CD4-positive, alpha-beta T cell (primary cell): Measurements from ENCODE around the gene CDS2. TPM values are rescaled to one million over a fixed set of nuclear protein-coding genes. Genes with fewer than 3 reads are reported as not detected.

ENCODE experiments used
- ATAC-seq: fragments of 200-7000 bp; cut with Tn5 transposase; one replicate; pipeline ENCODE4 v1.10.0; 2022; ENCODE audit warnings: mild to moderate bottlenecking; ENCODE audit not compliant: poor library complexity
- CTCF ChIA-PET: fragments of 350-600 bp; sonication (Branson Sonifier 250); formaldehyde crosslinking; loops from one replicate; lab custom pipeline; 2021; ENCODE audit warnings: antibody characterized with exemption, inconsistent platforms; lab: Charles Lee
- POLR2A ChIA-PET: fragments of 350-600 bp; sonication (Branson Sonifier 250); formaldehyde crosslinking; loops from one replicate; lab custom pipeline; 2021; ENCODE audit warnings: antibody characterized with exemption, inconsistent platforms; lab: Charles Lee
- DNase-seq, 14 experiments: peaks; one replicate each; pipeline ENCODE4 v3.0.0-alpha.2; 2013 to 2020; ENCODE audit warnings: mixed read lengths in 2 of 14
- H3K27ac ChIP-seq, 2 donors: one replicate each; pipeline versions ENCODE4 v1.5.1 to v1.7.0; 2013; ENCODE audit warnings: low read length in 2 of 2, low read depth in 1 of 2, mild to moderate bottlenecking in 1 of 2
- H3K27me3 ChIP-seq, 2 experiments: 1 replicate in 1 of 2; 2 replicates in 1 of 2; pipeline versions ENCODE4 v1.6.1 to v1.7.0; 2013; ENCODE audit warnings: low read length in 2 of 2, control low read depth in 1 of 2, mild to moderate bottlenecking in 1 of 2, moderate library complexity in 1 of 2; ENCODE audit not compliant: insufficient read depth in 2 of 2, control insufficient read depth in 1 of 2
- H3K36me3 ChIP-seq: one replicate; pipeline ENCODE4 v1.6.1; 2013; ENCODE audit warnings: low read length, control low read depth; ENCODE audit not compliant: insufficient read depth
- H3K4me1 ChIP-seq: one replicate; pipeline ENCODE4 v1.6.1; 2013; ENCODE audit warnings: low read length, control low read depth; ENCODE audit not compliant: insufficient read depth
- H3K4me3 ChIP-seq: one replicate; pipeline ENCODE4 v1.5.1; 2013; ENCODE audit warnings: mild to moderate bottlenecking, low read length, moderate library complexity
- H3K9me3 ChIP-seq, 2 experiments: 1 replicate in 1 of 2; 2 replicates in 1 of 2; pipeline versions ENCODE4 v1.6.1 to v1.7.0; 2013; ENCODE audit warnings: low read length in 2 of 2, mild to moderate bottlenecking in 2 of 2, control low read depth in 1 of 2, moderate library complexity in 1 of 2; ENCODE audit not compliant: control insufficient read depth in 1 of 2, insufficient read depth in 1 of 2
- H3K27ac Mint-ChIP-seq: one replicate; pipeline ENCODE4 v1.8.0; 2020; ENCODE audit warnings: mixed read lengths
- H3K27me3 Mint-ChIP-seq: one replicate; pipeline ENCODE4 v1.8.0; 2021; ENCODE audit warnings: mixed read lengths
- H3K36me3 Mint-ChIP-seq: one replicate; pipeline ENCODE4 v1.8.0; 2021; ENCODE audit warnings: low read depth, mixed read lengths
- H3K4me1 Mint-ChIP-seq: one replicate; pipeline ENCODE4 v1.8.0; 2021; ENCODE audit warnings: low read depth, mixed read lengths
- H3K4me3 Mint-ChIP-seq: one replicate; pipeline ENCODE4 v1.8.0; 2020; ENCODE audit warnings: mild to moderate bottlenecking, mixed read lengths
- H3K9me3 Mint-ChIP-seq: one replicate; pipeline ENCODE4 v1.8.0; 2020; ENCODE audit warnings: mixed read lengths
- intact Hi-C, 2 experiments: fragments of 100-400 bp; cut with DNase I in 1 of 2; cut with micrococcal nuclease in 1 of 2; formaldehyde crosslinking; loops; one replicate each; pipeline versions ENCODE4 v1.15.1 to v1.9.0; 2023 to 2025; cut with DNase I, micrococcal nuclease
- total RNA-seq, 174 experiments: library from RNA in 2 of 174; stranded (reverse) in 2 of 174; gene quantifications; one replicate each; pipeline ENCODE4 v1.2.3 and lab custom pipeline; 2021 to 2026
- TF ChIP-seq, protein P1 (sequence below): fragments of 200-600 bp; IDR thresholded peaks from one replicate; pipeline ENCODE4 v1.8.0; 2022; ENCODE audit warnings: antibody characterized with exemption, mild to moderate bottlenecking

The CDS2 gene
- total RNA-seq, 2 experiments from 2014 or later, result 62.4 to 65.0 TPM

- no peak for DNase-seq
- Histone ChIP-seq H3K27ac (no peak overlapping the region), H3K4me1 (no peaks in the 10 kb centered on the region), H3K27me3 (no peaks in the 10 kb centered on the region), H3K36me3 (peaks cover 7% of the 10 kb centered on the region), H3K4me3 (no peak overlapping the region), H3K9me3 (no peaks in the 10 kb centered on the region)
- Mint-ChIP-seq H3K4me3 (no peak overlapping the region), H3K27ac (no peak overlapping the region), H3K27me3 (no peaks in the 10 kb centered on the region), H3K36me3 (no peaks in the 10 kb centered on the region), H3K9me3 (no peaks in the 10 kb centered on the region), H3K4me1 (no peaks in the 10 kb centered on the region)
- ChIA-PET CTCF (interaction anchor here (1.4 kb wide), 1 partner anchor 9 kb away, joined by 3 read pairs; no protein-coding TSS in a partner anchor), POLR2A (no interaction called here)
- no peak for ATAC-seq
- intact Hi-C loops, result no loop called here
- TF ChIP-seq, protein P1, sequence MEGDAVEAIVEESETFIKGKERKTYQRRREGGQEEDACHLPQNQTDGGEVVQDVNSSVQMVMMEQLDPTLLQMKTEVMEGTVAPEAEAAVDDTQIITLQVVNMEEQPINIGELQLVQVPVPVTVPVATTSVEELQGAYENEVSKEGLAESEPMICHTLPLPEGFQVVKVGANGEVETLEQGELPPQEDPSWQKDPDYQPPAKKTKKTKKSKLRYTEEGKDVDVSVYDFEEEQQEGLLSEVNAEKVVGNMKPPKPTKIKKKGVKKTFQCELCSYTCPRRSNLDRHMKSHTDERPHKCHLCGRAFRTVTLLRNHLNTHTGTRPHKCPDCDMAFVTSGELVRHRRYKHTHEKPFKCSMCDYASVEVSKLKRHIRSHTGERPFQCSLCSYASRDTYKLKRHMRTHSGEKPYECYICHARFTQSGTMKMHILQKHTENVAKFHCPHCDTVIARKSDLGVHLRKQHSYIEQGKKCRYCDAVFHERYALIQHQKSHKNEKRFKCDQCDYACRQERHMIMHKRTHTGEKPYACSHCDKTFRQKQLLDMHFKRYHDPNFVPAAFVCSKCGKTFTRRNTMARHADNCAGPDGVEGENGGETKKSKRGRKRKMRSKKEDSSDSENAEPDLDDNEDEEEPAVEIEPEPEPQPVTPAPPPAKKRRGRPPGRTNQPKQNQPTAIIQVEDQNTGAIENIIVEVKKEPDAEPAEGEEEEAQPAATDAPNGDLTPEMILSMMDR, result no peak
These were observed 89.0 kb downstream of the CDS2 start for GRCh38 chr20:5215672-5216304.

DNA sequence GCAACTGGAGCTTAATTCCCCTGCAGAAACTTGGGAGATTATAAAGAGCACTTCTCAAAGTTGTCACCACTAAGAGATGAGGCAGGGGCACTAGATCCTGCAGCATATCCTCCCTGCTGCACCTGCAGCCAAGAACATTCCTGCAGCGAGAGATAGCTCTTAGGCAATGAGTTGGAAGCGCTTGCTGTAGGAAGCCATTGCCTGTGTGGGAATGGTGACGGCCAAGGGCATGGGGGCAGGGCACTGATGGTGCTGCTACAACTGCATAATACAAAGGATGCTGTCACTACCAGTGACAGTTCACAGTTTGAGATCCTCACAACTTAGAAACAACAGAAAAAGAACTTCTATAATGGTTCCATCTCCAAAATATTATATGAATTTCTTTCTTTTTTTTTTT, 89.9 kb downstream of the CDS2 start:
- no peak for ATAC-seq
- Mint-ChIP-seq H3K27me3 (no peaks in the 10 kb centered on the region), H3K27ac (no peak overlapping the region), H3K4me1 (no peaks in the 10 kb centered on the region), H3K4me3 (no peak overlapping the region), H3K9me3 (no peaks in the 10 kb centered on the region), H3K36me3 (no peaks in the 10 kb centered on the region)
- TF ChIP-seq, protein P1, result no peak
- H3K36me3 ChIP-seq, result peaks cover 7% of the 10 kb centered on the region
- no peaks in the 10 kb centered on the region for H3K4me1 ChIP-seq
- H3K4me3 ChIP-seq, result no peak overlapping the region
- intact Hi-C loops, result no loop called here
- H3K27me3 ChIP-seq, result no peaks in the 10 kb centered on the region
- CTCF ChIA-PET, result interaction anchor here (1.4 kb wide), 1 partner anchor 10 kb away, joined by 3 read pairs; no protein-coding TSS in a partner anchor
- no peaks in the 10 kb centered on the region for H3K9me3 ChIP-seq
- POLR2A ChIA-PET, result no interaction called here
- no peak for DNase-seq
- H3K27ac ChIP-seq, result no peak overlapping the region

- H3K36me3 Mint-ChIP-seq, result no peaks in the 10 kb centered on the region
- no peaks in the 10 kb centered on the region for H3K9me3 Mint-ChIP-seq
- H3K4me3 Mint-ChIP-seq, result no peak overlapping the region
- intact Hi-C loops, result no loop called here
- Histone ChIP-seq H3K9me3 (no peaks in the 10 kb centered on the region), H3K36me3 (no peaks in the 10 kb centered on the region), H3K27me3 (no peaks in the 10 kb centered on the region), H3K4me3 (no peak overlapping the region), H3K4me1 (no peaks in the 10 kb centered on the region), H3K27ac (no peak overlapping the region)
- no peaks in the 10 kb centered on the region for H3K27me3 Mint-ChIP-seq
- H3K27ac Mint-ChIP-seq, result no peak overlapping the region
- TF ChIP-seq, protein P1, result no peak
- DNase-seq (no peak), ATAC-seq (no peak)
- ChIA-PET POLR2A (no interaction called here), CTCF (interaction anchor here (0.8 kb wide), 1 partner anchor 12 kb away, joined by 4 read pairs; no protein-coding TSS in a partner anchor)
- no peaks in the 10 kb centered on the region for H3K4me1 Mint-ChIP-seq
These were observed 90.8 kb downstream of the CDS2 start for GRCh38 chr20:5217616-5218015.
